Head of caudate nucleus (tissue), 42 donors: Measurements from ENCODE around the gene VPS37C.
"Not testable (repeated sequence)": the region's sequence is repeated elsewhere in the genome, so short reads cannot be mapped to it uniquely, and the experiment has no call there.

Experiments used
- DNase-seq, 42 donors: peaks; one replicate each; pipeline versions ENCODE4 v3.0.0 to v3.0.0-alpha.2; 2020 to 2021; ENCODE audit warnings: mixed read lengths in 7 of 42
- intact Hi-C: fragments of 100-400 bp; cut with DNase I; formaldehyde crosslinking; loops from one replicate; pipeline ENCODE4 v1.15.0; 2022

Gene VPS37C

GRCh38 chr11:61181489-61181888, 20.3 kb upstream of the VPS37C start:
- peak in 1 of 42 donors; percentile 12 for DNase-seq
- intact Hi-C loops: loop anchor here (10.0 kb wide), 2 partner anchors 67 to 347 kb away; no protein-coding TSS in a partner anchor

- intact Hi-C loops: loop anchor here (10.0 kb wide), 2 partner anchors 65 to 345 kb away; no protein-coding TSS in a partner anchor
- DNase-seq: peak in 1 of 42 donors; percentile 27
Observed at GRCh38 chr11:61180205-61180604, 19.0 kb upstream of the VPS37C start.

- intact Hi-C loops: no loop called here
Observed at GRCh38 chr11:61176446-61176845, 15.2 kb upstream of the VPS37C start.

GRCh38 chr11:61174949-61175348, 13.7 kb upstream of the VPS37C start:
- peak in 2 of 42 donors; percentile 6 to 10 for DNase-seq
- intact Hi-C loops: no loop called here

More at GRCh38 chr11:61176446-61176845, 15.2 kb upstream of the VPS37C start:
- DNase-seq: peak in 1 of 42 donors; percentile 5

GRCh38 chr11:61174273-61174672, 13.0 kb upstream of the VPS37C start:
- DNase-seq: peak in 2 of 42 donors; percentile 16 to 23

GRCh38 chr11:61173456-61173855, 12.2 kb upstream of the VPS37C start:
- intact Hi-C loops: no loop called here
- DNase-seq: peak in 1 of 42 donors; percentile 10

More at GRCh38 chr11:61174273-61174672, 13.0 kb upstream of the VPS37C start:
- intact Hi-C loops: no loop called here

GRCh38 chr11:61172888-61173287, 11.7 kb upstream of the VPS37C start:
- intact Hi-C loops: no loop called here
- peak in 1 of 42 donors; percentile 4 for DNase-seq

GRCh38 chr11:61172356-61172755, 11.1 kb upstream of the VPS37C start:
- DNase-seq: peak in 3 of 42 donors; percentile 6 to 28 (median 14)
- intact Hi-C loops: no loop called here

- no peak for DNase-seq
- intact Hi-C loops: no loop called here
Observed at GRCh38 chr11:61171907-61172306, 10.7 kb upstream of the VPS37C start.

GRCh38 chr11:61170566-61170965, 9.3 kb upstream of the VPS37C start:
- peak in 1 of 42 donors; percentile 12 for DNase-seq
- intact Hi-C loops: no loop called here

GRCh38 chr11:61168800-61169199, 7.6 kb upstream of the VPS37C start:
- no peak for DNase-seq
- intact Hi-C loops: no loop called here

GRCh38 chr11:61168042-61168688, 6.9 kb upstream of the VPS37C start:
- intact Hi-C loops: no loop called here
- DNase-seq: peak in 1 of 42 donors; percentile 15

GRCh38 chr11:61166331-61166730, 5.1 kb upstream of the VPS37C start:
- intact Hi-C loops: not testable (repeated sequence)
- DNase-seq: peak in 1 of 42 donors; percentile 27

GRCh38 chr11:61165785-61166184, 4.6 kb upstream of the VPS37C start:
- intact Hi-C loops, DNase-seq: not testable (repeated sequence)

GRCh38 chr11:61164606-61165424, 3.6 kb upstream of the VPS37C start:
- intact Hi-C loops: loop anchor here (5.0 kb wide), 1 partner anchor 258 kb away; the partner anchor contains the start of gene PRPF19
- no peak for DNase-seq

GRCh38 chr11:61163714-61164605, 2.7 kb upstream of the VPS37C start:
- intact Hi-C loops: loop anchor here (5.0 kb wide), 1 partner anchor 257 kb away; the partner anchor contains the start of gene PRPF19
- DNase-seq: peak in 2 of 42 donors; percentile 11 to 25

- DNase-seq: peak in 1 of 42 donors; percentile 18
- intact Hi-C loops: loop anchor here (5.0 kb wide), 1 partner anchor 256 kb away; the partner anchor contains the start of gene PRPF19
Observed at GRCh38 chr11:61163021-61163420, 1.8 kb upstream of the VPS37C start.

GRCh38 chr11:61162092-61162941, 1.1 kb upstream of the VPS37C start:
- intact Hi-C loops: loop anchor here (5.0 kb wide), 1 partner anchor 255 kb away; the partner anchor contains the start of gene PRPF19
- peak; percentile 22 to 89 (median 66) for DNase-seq
